ENCODE results near the gene LNP1. TPM values are rescaled to one million over a fixed set of nuclear protein-coding genes. Genes with fewer than 3 reads are reported as not detected.
"Not testable (repeated sequence)": the region's sequence is repeated elsewhere in the genome, so short reads cannot be mapped to it uniquely, and the experiment has no call there.

LNP1 gene
- total and polyA plus RNA-seq, 9 donors = 5.5 to 8.2 (median 6.4) TPM

DNA sequence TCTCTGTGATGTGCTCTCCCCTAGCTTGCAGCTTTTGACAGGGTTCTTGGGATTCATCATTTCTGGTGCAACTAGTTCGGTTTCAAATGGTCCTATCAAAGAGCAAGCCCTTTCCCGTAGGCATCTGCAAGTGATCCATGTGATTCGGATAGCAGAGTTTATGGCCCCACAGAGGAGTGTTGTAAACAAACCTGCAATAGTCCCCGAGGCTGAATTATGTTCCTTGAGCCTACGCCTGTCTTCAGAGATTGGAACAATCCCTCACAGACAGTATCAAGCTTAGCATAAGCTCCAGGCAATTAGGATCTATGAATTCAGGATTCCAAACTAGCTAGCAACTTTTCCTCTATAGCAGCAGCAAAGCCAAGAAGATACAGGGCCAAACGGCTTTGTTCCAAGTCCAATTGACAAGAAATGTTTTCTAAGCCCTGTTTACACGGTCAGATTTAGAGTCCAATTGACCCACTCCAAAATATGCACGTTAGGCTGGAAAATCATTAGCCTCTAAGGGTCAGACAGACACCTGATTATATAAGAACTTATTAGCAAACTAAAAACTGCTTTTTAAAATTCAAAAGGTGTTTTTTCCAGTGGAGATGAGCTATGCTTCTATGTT lies 24.8 kb downstream of the LNP1 start:
- Histone ChIP-seq H3K9me3 (replicated peaks; ENCODE audit: control insufficient read depth, low read depth, low read length) (no peaks in the 10 kb centered on the region), H3K4me1 (ENCODE audit: control insufficient read depth, insufficient read depth, low read length) (no peaks in the 10 kb centered on the region), H3K27ac (ENCODE audit: low read length) (no peak overlapping the region), H3K27me3 (ENCODE audit: control insufficient read depth, insufficient read depth, low read length) (no peaks in the 10 kb centered on the region), H3K4me3 (ENCODE audit: low read length) (no peak overlapping the region), H3K36me3 (ENCODE audit: control insufficient read depth, insufficient read depth, low read length) (no peaks in the 10 kb centered on the region)
- WGBS (ENCODE audit: insufficient coverage) = 37% methylated on average over 4 of the region's 8 CpGs
- DNase-seq = peak; percentile 48

DNA sequence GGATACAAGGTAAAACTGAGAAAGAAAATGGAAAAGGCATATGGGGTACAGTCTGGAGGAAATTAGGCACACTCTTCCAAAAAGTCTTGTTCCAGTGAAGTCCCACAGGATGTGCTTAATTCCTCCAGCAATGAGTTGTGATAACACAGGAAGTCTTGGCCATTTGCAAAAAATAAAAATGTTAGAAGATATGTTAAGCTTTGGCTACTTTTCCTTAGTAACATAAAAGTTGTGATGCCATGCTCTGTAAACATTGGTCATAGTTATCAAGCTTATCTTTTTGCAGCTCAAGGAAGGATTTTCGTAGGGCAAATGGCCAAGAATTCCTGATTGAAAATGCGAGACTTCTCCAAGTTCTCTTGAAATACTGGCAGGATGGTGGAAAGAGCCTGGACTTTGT lies 26.4 kb downstream of the LNP1 start:
- Histone ChIP-seq H3K4me1 (ENCODE audit: control insufficient read depth, insufficient read depth, low read length) (no peaks in the 10 kb centered on the region), H3K9me3 (replicated peaks; ENCODE audit: control insufficient read depth, low read depth, low read length) (no peaks in the 10 kb centered on the region), H3K36me3 (ENCODE audit: control insufficient read depth, insufficient read depth, low read length) (no peaks in the 10 kb centered on the region), H3K27me3 (ENCODE audit: control insufficient read depth, insufficient read depth, low read length) (no peaks in the 10 kb centered on the region), H3K4me3 (ENCODE audit: low read length) (no peak overlapping the region), H3K27ac (ENCODE audit: low read length) (no peak overlapping the region)
- 13% methylated on average over 2 of the region's 2 CpGs for WGBS (ENCODE audit: insufficient coverage)
- DNase-seq = peak; percentile 51

DNA sequence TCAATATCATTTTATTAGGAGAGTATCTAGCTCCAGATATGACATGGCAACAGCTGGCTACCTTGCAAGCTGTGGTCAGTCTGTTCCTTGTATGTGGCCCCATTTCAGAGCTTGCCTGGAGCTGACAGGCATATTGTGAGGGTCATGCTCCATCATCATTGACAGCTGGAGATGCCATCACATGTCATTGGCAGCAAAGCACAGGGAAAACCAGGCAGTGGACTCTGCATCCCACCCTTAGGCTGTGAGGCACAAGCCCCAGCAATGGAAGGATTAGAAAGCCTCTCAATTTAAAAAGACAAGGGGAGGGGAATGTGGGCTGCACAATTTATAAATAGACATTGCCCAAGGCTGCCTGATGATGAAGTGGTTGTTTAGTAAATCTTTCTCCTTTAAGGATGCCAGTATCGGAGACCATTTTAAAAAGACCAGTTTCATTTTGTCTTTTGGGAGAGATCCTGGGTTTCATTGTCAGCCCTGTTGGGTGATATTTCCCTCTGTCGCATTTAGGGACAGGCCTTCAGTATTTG lies 27.9 kb downstream of the LNP1 start:
- no peak overlapping the region for H3K27ac ChIP-seq (ENCODE audit: low read length)
- no peaks in the 10 kb centered on the region for H3K4me1 ChIP-seq (ENCODE audit: control insufficient read depth, insufficient read depth, low read length)
- H3K27me3 ChIP-seq (ENCODE audit: control insufficient read depth, insufficient read depth, low read length) = no peaks in the 10 kb centered on the region
- H3K9me3 ChIP-seq (replicated peaks; ENCODE audit: control insufficient read depth, low read depth, low read length) = no peaks in the 10 kb centered on the region
- H3K4me3 ChIP-seq (ENCODE audit: low read length) = no peak overlapping the region
- no peaks in the 10 kb centered on the region for H3K36me3 ChIP-seq (ENCODE audit: control insufficient read depth, insufficient read depth, low read length)
- no peak for DNase-seq
- WGBS (ENCODE audit: insufficient coverage) = 76% methylated on average over 2 of the region's 2 CpGs

DNA sequence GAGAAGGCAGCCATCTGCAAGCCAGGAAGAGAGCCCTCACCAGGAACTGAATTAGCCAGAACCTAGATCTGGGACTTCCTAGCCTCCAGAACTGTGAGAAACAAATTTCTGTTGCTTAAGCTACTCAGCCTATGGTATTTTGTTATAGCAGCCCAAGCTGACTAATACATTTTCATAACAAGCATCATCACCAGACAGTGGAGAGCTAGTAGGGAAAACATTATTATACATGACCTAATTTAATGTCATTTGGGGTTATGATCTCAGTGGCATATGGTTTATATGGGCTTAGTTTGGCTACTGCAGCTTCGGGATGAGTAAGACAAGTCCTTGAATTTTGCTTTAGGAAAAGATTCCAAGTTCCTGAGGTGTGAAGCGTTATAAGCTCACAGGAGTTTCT lies 35.6 kb downstream of the LNP1 start:
- Histone ChIP-seq H3K4me1 (ENCODE audit: control insufficient read depth, insufficient read depth, low read length) (no peaks in the 10 kb centered on the region), H3K4me3 (ENCODE audit: low read length) (no peak overlapping the region), H3K9me3 (replicated peaks; ENCODE audit: control insufficient read depth, low read depth, low read length) (no peaks in the 10 kb centered on the region), H3K27ac (ENCODE audit: low read length) (no peak overlapping the region), H3K36me3 (ENCODE audit: control insufficient read depth, insufficient read depth, low read length) (no peaks in the 10 kb centered on the region), H3K27me3 (ENCODE audit: control insufficient read depth, insufficient read depth, low read length) (no peaks in the 10 kb centered on the region)
- no CpG with 5 or more reads among the region's 2 CpGs for WGBS (ENCODE audit: insufficient coverage)
- no peak for DNase-seq

DNA sequence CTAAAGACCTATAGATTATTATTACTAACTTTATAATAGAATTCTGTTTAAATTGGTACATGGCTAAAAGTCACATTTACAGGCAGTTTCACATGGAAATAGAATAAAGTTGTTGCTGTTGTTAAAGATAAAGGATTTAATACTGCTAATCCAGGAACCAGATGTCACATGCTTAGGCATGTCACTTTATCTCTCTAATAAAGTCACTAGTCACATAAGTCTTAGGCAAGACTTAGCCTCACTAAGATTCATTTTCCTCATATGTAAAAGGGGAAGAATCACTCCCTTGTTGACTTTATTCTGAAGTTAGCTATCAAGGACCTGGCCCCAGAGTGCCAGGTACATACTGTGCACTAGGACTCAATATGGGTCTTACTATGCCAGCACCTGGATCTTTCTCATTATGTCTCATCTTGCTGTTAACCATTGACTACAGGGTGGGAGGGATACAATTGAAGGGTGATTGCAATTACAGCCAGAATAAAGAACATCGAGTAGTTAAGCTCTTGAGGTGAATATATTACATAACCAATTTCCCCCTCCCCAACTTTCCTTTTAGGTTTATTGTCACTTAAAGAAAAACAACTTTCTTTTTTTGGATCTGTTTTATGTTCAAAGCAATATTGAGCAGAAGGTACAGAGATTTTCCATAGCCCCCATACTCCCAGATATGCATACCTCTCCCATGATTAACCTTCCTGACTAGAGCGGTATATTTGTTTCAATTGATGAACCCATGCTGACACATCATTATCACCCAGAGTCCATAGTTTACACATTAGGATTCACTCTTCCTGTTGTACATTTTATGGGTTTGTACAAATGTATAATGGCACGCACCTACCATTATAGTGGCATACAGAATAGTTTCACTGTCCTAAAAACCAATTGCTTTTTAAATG lies 36.6 kb downstream of the LNP1 start:
- H3K27ac ChIP-seq (ENCODE audit: low read length) = no peak overlapping the region
- no peak overlapping the region for H3K4me3 ChIP-seq (ENCODE audit: low read length)

DNA sequence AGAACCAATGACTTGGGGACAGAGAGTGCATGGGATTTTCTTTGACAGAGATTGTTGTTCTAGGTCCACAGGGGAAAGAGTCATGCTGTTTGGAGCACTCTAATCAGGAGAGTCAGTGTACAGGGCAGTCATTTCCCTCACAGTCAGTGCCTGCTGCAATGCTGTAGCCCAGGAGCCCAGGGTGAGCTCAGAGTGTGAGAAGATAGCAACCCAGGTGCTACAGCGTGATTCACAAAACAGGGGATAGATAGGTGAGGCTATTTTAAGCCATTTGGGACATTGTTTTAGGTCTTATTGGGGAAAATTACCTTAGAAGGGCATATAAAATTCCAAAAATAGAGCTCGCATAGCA lies 37.3 kb downstream of the LNP1 start:
- Histone ChIP-seq H3K9me3 (replicated peaks; ENCODE audit: control insufficient read depth, low read depth, low read length) (no peaks in the 10 kb centered on the region), H3K36me3 (ENCODE audit: control insufficient read depth, insufficient read depth, low read length) (no peaks in the 10 kb centered on the region), H3K4me1 (ENCODE audit: control insufficient read depth, insufficient read depth, low read length) (no peaks in the 10 kb centered on the region), H3K27me3 (ENCODE audit: control insufficient read depth, insufficient read depth, low read length) (no peaks in the 10 kb centered on the region), H3K4me3 (ENCODE audit: low read length) (no peak overlapping the region), H3K27ac (ENCODE audit: low read length) (no peak overlapping the region)
- no peak for DNase-seq
- WGBS (ENCODE audit: insufficient coverage) = no CpG with 5 or more reads among the region's 2 CpGs

More for the DNA sequence above, 36.6 kb downstream of the LNP1 start:
- DNase-seq = no peak
- Histone ChIP-seq H3K4me1 (ENCODE audit: control insufficient read depth, insufficient read depth, low read length) (no peaks in the 10 kb centered on the region), H3K27me3 (ENCODE audit: control insufficient read depth, insufficient read depth, low read length) (no peaks in the 10 kb centered on the region), H3K9me3 (replicated peaks; ENCODE audit: control insufficient read depth, low read depth, low read length) (no peaks in the 10 kb centered on the region), H3K36me3 (ENCODE audit: control insufficient read depth, insufficient read depth, low read length) (no peaks in the 10 kb centered on the region)
- no CpG with 5 or more reads among the region's 3 CpGs for WGBS (ENCODE audit: insufficient coverage)

DNA sequence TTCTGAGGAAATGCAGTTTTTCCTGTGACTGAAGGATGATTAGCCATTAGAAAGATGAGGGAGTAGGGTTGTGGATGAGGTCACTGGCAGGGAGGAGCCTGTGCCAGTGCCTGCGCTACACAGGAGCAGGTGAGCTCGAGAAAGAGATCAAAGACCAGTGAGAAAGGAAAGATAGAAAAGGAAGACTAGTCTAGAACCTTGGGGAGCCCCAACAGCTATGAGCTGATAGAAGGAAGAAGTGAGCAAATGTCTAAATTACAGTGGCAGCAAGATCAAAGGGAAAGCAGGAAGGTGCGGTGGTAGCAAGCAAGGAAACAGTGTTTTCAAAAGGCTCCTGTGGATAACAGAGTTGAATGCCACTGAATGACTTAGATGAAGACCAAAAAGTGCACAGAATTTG lies 39.6 kb downstream of the LNP1 start:
- no peak overlapping the region for H3K4me3 ChIP-seq (ENCODE audit: low read length)
- no peaks in the 10 kb centered on the region for H3K27me3 ChIP-seq (ENCODE audit: control insufficient read depth, insufficient read depth, low read length)
- WGBS (ENCODE audit: insufficient coverage) = 90% methylated on average over 3 of the region's 3 CpGs
- H3K4me1 ChIP-seq (ENCODE audit: control insufficient read depth, insufficient read depth, low read length) = no peaks in the 10 kb centered on the region
- H3K36me3 ChIP-seq (ENCODE audit: control insufficient read depth, insufficient read depth, low read length) = no peaks in the 10 kb centered on the region
- no peak overlapping the region for H3K27ac ChIP-seq (ENCODE audit: low read length)
- peaks cover 2% of the 10 kb centered on the region for H3K9me3 ChIP-seq (replicated peaks; ENCODE audit: control insufficient read depth, low read depth, low read length)
- DNase-seq = no peak

DNA sequence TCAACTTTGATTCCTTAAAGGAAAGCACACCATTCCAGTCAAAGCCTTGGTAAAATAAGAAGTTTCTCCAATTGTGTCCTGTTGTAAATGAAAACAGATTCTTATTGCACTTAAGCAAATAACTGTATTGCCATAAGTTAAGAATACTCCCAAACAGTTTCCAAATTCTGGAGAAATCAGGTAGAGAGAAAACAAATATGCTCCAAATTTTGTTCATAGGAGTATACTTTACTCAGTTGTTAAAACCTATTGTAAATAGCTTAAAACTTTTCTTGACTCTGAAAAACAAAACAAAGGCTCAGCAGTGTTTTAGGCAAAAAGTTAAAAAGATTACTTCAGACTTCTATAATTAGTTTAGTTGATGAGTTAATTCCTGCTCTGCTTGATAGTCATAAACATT lies 42.4 kb downstream of the LNP1 start:
- Histone ChIP-seq H3K27me3 (ENCODE audit: control insufficient read depth, insufficient read depth, low read length) (no peaks in the 10 kb centered on the region), H3K27ac (ENCODE audit: low read length) (no peak overlapping the region), H3K36me3 (ENCODE audit: control insufficient read depth, insufficient read depth, low read length) (no peaks in the 10 kb centered on the region), H3K4me1 (ENCODE audit: control insufficient read depth, insufficient read depth, low read length) (no peaks in the 10 kb centered on the region), H3K4me3 (ENCODE audit: low read length) (no peak overlapping the region), H3K9me3 (replicated peaks; ENCODE audit: control insufficient read depth, low read depth, low read length) (peaks cover 4% of the 10 kb centered on the region)
- DNase-seq = no peak

DNA sequence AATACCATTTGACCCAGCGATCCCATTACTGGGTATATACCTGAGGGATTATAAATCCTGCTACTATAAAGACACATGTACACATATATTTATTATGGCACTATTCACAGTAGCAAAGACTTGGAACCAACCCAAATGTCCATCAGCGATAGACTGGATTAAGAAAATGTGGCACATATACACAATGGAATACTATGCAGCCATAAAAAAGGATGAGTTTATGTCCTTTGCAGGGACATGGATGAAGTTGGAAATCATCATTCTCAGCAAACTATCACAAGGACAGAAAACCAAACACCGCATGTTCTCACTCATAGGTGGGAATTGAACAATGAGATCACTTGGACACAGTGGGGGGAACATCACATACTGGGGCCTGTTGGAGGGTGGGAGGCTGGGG lies 45.7 kb downstream of the LNP1 start:
- not testable (repeated sequence) for H3K4me1 ChIP-seq (ENCODE audit: control insufficient read depth, insufficient read depth, low read length); H3K4me3 ChIP-seq (ENCODE audit: low read length); H3K27me3 ChIP-seq (ENCODE audit: control insufficient read depth, insufficient read depth, low read length); H3K9me3 ChIP-seq (replicated peaks; ENCODE audit: control insufficient read depth, low read depth, low read length); DNase-seq; H3K36me3 ChIP-seq (ENCODE audit: control insufficient read depth, insufficient read depth, low read length); H3K27ac ChIP-seq (ENCODE audit: low read length)
- no CpG with 5 or more reads among the region's 3 CpGs for WGBS (ENCODE audit: insufficient coverage)

DNA sequence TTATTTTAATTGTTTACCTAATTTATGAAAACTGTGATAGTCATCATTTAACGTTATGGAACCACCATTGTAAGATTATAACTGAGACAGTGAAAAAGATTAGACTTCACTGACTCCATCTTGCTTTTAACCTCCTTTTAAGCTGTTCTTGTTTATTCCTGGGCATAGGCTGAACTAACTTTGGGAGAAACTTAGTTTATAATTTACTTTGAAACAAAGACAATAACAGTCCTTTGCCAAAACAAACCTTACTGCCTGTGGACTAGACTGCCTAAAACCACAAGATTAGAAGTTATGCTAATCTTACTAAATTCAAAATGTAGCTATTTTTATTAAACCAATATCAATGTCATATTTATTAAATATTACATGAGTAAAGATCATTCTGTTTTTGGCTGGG lies 46.7 kb downstream of the LNP1 start:
- DNase-seq = no peak
- H3K27me3 ChIP-seq (ENCODE audit: control insufficient read depth, insufficient read depth, low read length) = no peaks in the 10 kb centered on the region
- H3K4me1 ChIP-seq (ENCODE audit: control insufficient read depth, insufficient read depth, low read length) = no peaks in the 10 kb centered on the region
- H3K36me3 ChIP-seq (ENCODE audit: control insufficient read depth, insufficient read depth, low read length) = peaks cover 5% of the 10 kb centered on the region
- H3K27ac ChIP-seq (ENCODE audit: low read length) = no peak overlapping the region
- no peak overlapping the region for H3K4me3 ChIP-seq (ENCODE audit: low read length)
- WGBS (ENCODE audit: insufficient coverage) = no CpG with 5 or more reads among the region's 1 CpG
- peaks cover 4% of the 10 kb centered on the region for H3K9me3 ChIP-seq (replicated peaks; ENCODE audit: control insufficient read depth, low read depth, low read length)

Data from muscle of leg (tissue), 11 donors.